A549 (cell line): ENCODE data around the gene NCBP3. TPM values are rescaled to one million over a fixed set of nuclear protein-coding genes. Genes with fewer than 3 reads are reported as not detected.
A peak's percentile ranks its signal among the peaks of the same experiment; 100 is the strongest.

Experiments
- ATAC-seq, 2 experiments: fragments of 200-7000 bp in 1 of 2; fragments of >200 bp in 1 of 2; cut with Nextera tagmentation in 1 of 2; cut with Tn5 transposase in 1 of 2; 3 replicates each; pipeline versions ENCODE4 v1.8.0 to v1.9.1; 2018 to 2020; ENCODE audit warnings: mild to moderate bottlenecking in 1 of 2, moderate library complexity in 1 of 2
- CTCF ChIA-PET: fragments of 300-600 bp; sonication (Branson Sonifier 250); formaldehyde crosslinking; extraction: SDS; loops from one replicate; lab custom pipeline; 2021; ENCODE audit warnings: antibody characterized with exemption, inconsistent platforms; lab: Yijun Ruan, JAX
- POLR2A ChIA-PET: fragments of 350-600 bp; formaldehyde crosslinking; extraction: SDS; loops from one replicate; lab custom pipeline; 2021; ENCODE audit warnings: antibody characterized with exemption, inconsistent platforms; lab: Yijun Ruan, JAX
- DNase-seq, 2 experiments: peaks; one replicate each; pipeline versions ENCODE4 v3.0.0 to v3.0.0-alpha.2; 2011 to 2016; ENCODE audit warnings: low read depth in 1 of 2, low spot score in 1 of 2
- FAIRE-seq: peaks from 2 replicates; lab custom pipeline; 2011; peaks lifted over from hg19 to GRCh38; lab: Jason Lieb, UNC
- H3K27ac ChIP-seq, 2 experiments: fragments of >200 bp; sonication (Bioruptor Twin); formaldehyde crosslinking; 3 replicates each; pipeline ENCODE4 v1.5.1; 2016 to 2017
- H3K4me1 ChIP-seq: fragments of >200 bp; sonication (Bioruptor Twin); formaldehyde crosslinking; 3 replicates; pipeline ENCODE4 v1.6.1; 2016
- H3K4me2 ChIP-seq: fragments of >200 bp; sonication (Bioruptor Twin); formaldehyde crosslinking; 3 replicates; pipeline ENCODE4 v1.6.1; 2016
- H3K4me3 ChIP-seq: fragments of >200 bp; sonication (Bioruptor Twin); formaldehyde crosslinking; 3 replicates; pipeline ENCODE4 v1.5.1; 2016
- H3K9me3 ChIP-seq: fragments of >200 bp; sonication (Bioruptor Twin); formaldehyde crosslinking; 3 replicates; pipeline ENCODE4 v1.6.1; 2016
- CBX2 ChIP-seq: fragments of 200-600 bp; sonication (generic); IDR thresholded peaks from 2 replicates; pipeline ENCODE4 v1.6.1; 2016; ENCODE audit warnings: low read depth, mild to moderate bottlenecking, borderline replicate concordance
- CHD2 ChIP-seq: fragments of 150-350 bp; IDR thresholded peaks from 2 replicates; pipeline ENCODE4 v1.6.1; 2014; ENCODE audit warnings: low read length; ENCODE audit not compliant: partially characterized antibody
- HOXB13 ChIP-seq: fragments of 250-450 bp; sonication (Bioruptor Pico); IDR thresholded peaks from 2 replicates; pipeline ENCODE4 v1.5.0; 2020; ENCODE audit warnings: low read depth, mild to moderate bottlenecking, moderate library complexity
- JUNB ChIP-seq: fragments of >200 bp; sonication (Bioruptor Twin); formaldehyde crosslinking; IDR thresholded peaks from 2 replicates; pipeline ENCODE4 v1.6.1; 2016
- MAFK ChIP-seq: fragments of 450-650 bp; IDR thresholded peaks from 2 replicates; pipeline ENCODE4 v1.6.1; 2014; ENCODE audit not compliant: partially characterized antibody
- MAZ ChIP-seq: fragments of 150-350 bp; IDR thresholded peaks from 2 replicates; pipeline ENCODE4 v1.6.1; 2014; ENCODE audit warnings: antibody characterized with exemption, low read depth, low read length, borderline replicate concordance
- NFE2L2 ChIP-seq: fragments of 150-350 bp; conservative IDR thresholded peaks from 2 replicates; pipeline ENCODE4 v1.6.1; 2014; ENCODE audit warnings: low read length
- RFX5 ChIP-seq: fragments of 450-650 bp; IDR thresholded peaks from 2 replicates; pipeline ENCODE4 v1.7.1; 2014; ENCODE audit warnings: antibody characterized with exemption, mild to moderate bottlenecking, moderate library complexity
- SMC3 ChIP-seq: fragments of >200 bp; sonication (Bioruptor Twin); formaldehyde crosslinking; IDR thresholded peaks from 3 replicates; pipeline ENCODE4 v1.6.1; 2018; ENCODE audit warnings: inconsistent platforms
- TFCP2L1 ChIP-seq: fragments of 250-450 bp; sonication (Bioruptor Pico); IDR thresholded peaks from 2 replicates; pipeline ENCODE4 v1.5.0; 2021; ENCODE audit warnings: mild to moderate bottlenecking
- ZC3H11A ChIP-seq: fragments of 450-650 bp; IDR thresholded peaks from 2 replicates; pipeline ENCODE4 v1.6.1; 2014; ENCODE audit warnings: antibody characterized with exemption, mild to moderate bottlenecking
- WGBS: methylation state at CpG from one replicate; pipeline ENCODE4 v1.1.6; 2017; ENCODE audit errors: missing lambda C conversion rate; 5-methylcytosine and 5-hydroxymethylcytosine counted together
- polyA plus RNA-seq, 4 experiments: library from polyadenylated mRNA; depleted of rRNA in 3 of 4; stranded (reverse); fragments of >200 nt; fragmentation: RNase III in 1 of 4; extraction: RNeasy Plus Mini Kit Qiagen cat#74134 plus additional on column Dnase treatment in 1 of 4; gene quantifications; 2 replicates in 3 of 4; 3 replicates in 1 of 4; pipeline ENCODE4 v1.2.3, GENCODE V29; 2011 to 2017
- TF ChIP-seq, protein P1 (sequence below): fragments of 250-450 bp; sonication (Bioruptor Pico); IDR thresholded peaks from 2 replicates; pipeline ENCODE4 v1.5.0; 2020; ENCODE audit warnings: low read depth, mild to moderate bottlenecking, moderate library complexity
- TF ChIP-seq, protein P2 (sequence below): IDR thresholded peaks from 2 replicates; pipeline ENCODE4 v1.6.1; 2012; ENCODE audit warnings: low read depth, borderline replicate concordance
- TF ChIP-seq, protein P3 (sequence below): IDR thresholded peaks from 2 replicates; pipeline ENCODE4 v1.6.1; 2012
- TF ChIP-seq, protein P4 (sequence below): IDR thresholded peaks from 2 replicates; pipeline ENCODE4 v1.6.1; 2012
- TF ChIP-seq, protein P5 (sequence below): fragments of 200-600 bp; sonication (generic); IDR thresholded peaks from 2 replicates; pipeline ENCODE4 v1.6.1; 2016; ENCODE audit warnings: antibody characterized with exemption, mild to moderate bottlenecking, moderate library complexity

Gene NCBP3
- polyA plus RNA-seq, 2 of the 4 experiments (the other 2 are of a cell fraction), result 32.7 to 36.6 TPM

DNA sequence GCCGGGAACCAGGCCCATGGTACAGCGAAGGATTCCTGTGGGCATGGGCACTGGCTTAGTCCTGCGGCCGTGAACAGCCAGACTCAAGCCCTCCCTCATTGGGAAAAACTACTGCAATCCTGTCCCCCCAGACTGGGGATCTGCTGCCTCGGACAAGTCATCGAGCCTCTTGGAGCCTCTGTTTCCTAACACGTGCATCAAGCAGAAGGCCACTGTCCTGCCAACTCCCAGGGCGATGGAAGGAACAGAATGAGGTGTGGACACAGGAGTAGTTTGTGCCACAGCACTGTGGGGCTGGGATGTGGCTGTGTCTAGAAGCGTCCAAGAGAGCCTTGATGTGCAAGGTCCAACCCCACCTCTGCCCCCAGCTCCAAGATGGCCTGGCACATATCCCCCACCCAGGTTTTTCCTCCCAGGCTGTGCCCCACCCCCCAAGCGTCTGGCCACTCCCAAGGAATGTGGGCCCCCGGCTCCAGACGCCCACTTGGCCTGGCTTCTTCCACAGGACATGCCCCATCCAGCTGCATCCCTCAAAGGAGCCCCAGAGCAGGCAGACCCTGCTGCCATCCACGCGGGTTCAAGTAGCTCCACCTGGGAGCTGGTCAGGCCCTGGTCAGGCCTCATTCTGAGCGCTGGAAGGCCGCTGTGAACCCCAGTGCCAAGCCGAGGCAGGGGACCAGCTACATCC is 43.4 kb upstream of the NCBP3 start:
- FAIRE-seq (no peak), ATAC-seq (no peak), DNase-seq (no peak)
- POLR2A ChIA-PET, result interaction anchor here (0.6 to 1.3 kb wide), 3 partner anchors 10 to 44 kb away, joined by 3 to 10 read pairs (median 3); partner anchors contain the start of gene NCBP3
- no peaks in the 10 kb centered on the region for H3K9me3 ChIP-seq
- CTCF ChIA-PET, result interaction anchor here (0.6 to 3.7 kb wide), 14 partner anchors 9 to 877 kb away, joined by 3 to 30 read pairs (median 4); partner anchors contain the start of gene NCBP3
- 84% methylated on average over 12 of the region's 17 CpGs for WGBS
- TF ChIP-seq, protein P1, sequence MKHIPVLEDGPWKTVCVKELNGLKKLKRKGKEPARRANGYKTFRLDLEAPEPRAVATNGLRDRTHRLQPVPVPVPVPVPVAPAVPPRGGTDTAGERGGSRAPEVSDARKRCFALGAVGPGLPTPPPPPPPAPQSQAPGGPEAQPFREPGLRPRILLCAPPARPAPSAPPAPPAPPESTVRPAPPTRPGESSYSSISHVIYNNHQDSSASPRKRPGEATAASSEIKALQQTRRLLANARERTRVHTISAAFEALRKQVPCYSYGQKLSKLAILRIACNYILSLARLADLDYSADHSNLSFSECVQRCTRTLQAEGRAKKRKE (CRISPR knock-in tag), result 0 out of 2 replicates have a peak, but pooled peaks have one; percentile 46
- TF ChIP-seq, protein P2, sequence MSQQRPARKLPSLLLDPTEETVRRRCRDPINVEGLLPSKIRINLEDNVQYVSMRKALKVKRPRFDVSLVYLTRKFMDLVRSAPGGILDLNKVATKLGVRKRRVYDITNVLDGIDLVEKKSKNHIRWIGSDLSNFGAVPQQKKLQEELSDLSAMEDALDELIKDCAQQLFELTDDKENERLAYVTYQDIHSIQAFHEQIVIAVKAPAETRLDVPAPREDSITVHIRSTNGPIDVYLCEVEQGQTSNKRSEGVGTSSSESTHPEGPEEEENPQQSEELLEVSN, result 0 out of 2 replicates have a peak, but pooled peaks have one; percentile 28
- no peak for TF ChIP-seq CHD2
- H3K4me1 ChIP-seq, result peaks cover 73% of the 10 kb centered on the region
- H3K4me2 ChIP-seq, result peak overlapping the region; percentile 94
- no peak overlapping the region for H3K4me3 ChIP-seq
- peak overlapping the region; percentile 87 to 89 for H3K27ac ChIP-seq

DNA sequence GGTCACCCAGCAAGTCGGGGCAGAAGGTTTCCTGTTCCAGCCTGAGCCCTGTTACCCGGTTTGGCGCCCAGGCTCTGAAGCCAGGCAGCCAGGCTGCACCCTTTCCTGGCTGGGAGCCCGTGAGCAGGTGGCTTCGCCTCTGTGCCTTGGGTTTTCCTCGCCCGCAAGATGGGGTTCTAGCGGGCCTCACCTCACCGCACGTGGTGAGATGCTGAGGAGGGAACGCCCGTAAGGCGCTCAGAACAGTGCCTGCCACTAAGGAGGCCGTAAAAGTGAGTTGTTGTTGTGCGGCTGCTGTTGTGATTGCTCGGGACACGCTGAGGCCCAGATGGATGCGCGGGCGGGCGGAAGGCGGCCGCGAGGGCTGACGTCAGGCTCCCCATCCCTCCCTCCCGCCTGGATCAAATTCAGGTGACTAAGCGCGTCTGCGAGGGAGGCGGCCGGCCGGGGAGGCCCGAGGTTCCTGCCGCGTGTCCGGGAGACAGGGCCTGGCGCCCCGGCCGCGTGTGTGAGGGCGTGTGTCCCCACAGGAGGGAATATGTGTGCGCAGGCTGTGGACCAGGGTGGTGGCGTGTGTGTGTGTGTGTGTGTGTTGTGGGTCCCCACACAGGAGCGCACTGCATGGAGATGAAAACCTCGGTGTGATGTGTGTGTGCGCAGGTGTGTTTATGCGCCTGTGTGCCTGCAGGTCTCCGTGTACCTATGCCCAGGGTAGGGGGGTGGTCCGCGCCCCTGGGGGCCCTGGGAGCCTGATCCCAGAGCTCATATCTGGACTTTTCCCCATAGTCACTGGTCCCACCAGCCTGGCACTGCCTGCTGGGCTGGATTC is 42.5 kb upstream of the NCBP3 start:
- CTCF ChIA-PET, result interaction anchor here (0.6 to 3.7 kb wide), 5 partner anchors 25 to 876 kb away, joined by 3 to 30 read pairs (median 9); partner anchors contain the start of gene NCBP3
- no peak for TF ChIP-seq MAFK
- no peak for TF ChIP-seq SMC3
- TF ChIP-seq TFCP2L1 (CRISPR knock-in tag), result 0 out of 2 replicates have a peak, but pooled peaks have one; percentile 34
- TF ChIP-seq, protein P3, sequence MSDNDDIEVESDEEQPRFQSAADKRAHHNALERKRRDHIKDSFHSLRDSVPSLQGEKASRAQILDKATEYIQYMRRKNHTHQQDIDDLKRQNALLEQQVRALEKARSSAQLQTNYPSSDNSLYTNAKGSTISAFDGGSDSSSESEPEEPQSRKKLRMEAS, result 0 out of 2 replicates have a peak, but pooled peaks have one; percentile 22
- TF ChIP-seq, all 56 proteins: peak for 2
- WGBS, result 87% methylated on average over 50 of the region's 50 CpGs
- Histone ChIP-seq H3K4me1 (peaks cover 67% of the 10 kb centered on the region), H3K4me2 (peak overlapping the region; percentile 94; the same call in 1 of the 3 replicates), H3K4me3 (no peak overlapping the region), H3K9me3 (no peaks in the 10 kb centered on the region), H3K27ac (peak overlapping the region; percentile 87 to 89)
- POLR2A ChIA-PET, result no interaction called here
- no peak for FAIRE-seq
- DNase-seq, result no peak
- ATAC-seq, result no peak

DNA sequence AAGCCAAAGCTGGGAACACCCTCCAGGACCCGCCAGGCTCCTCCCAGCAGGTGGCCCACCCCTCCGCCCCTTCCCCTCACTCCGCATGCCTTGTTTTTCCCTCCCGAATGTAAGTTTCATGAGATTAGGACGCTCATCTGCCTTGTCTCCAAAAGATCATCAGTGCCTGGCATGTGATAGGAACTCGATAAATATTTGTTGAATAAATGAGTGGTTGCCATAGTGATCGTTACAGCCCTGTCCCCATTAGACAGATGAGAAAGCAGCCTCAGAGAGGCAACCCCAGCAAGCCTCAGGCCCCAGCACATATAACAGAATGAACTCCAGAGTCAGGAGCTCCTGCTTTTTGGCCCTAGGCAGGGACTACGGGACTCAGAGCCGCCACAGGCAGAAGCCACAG is 41.8 kb upstream of the NCBP3 start:
- H3K4me3 ChIP-seq, result no peak overlapping the region
- DNase-seq, result no peak
- ATAC-seq, result no peak
- TF ChIP-seq NFE2L2 (no peak), RFX5 (no peak), HOXB13 (no peak), ZC3H11A (no peak), JUNB (no peak), CBX2 (no peak), MAZ (no peak)
- TF ChIP-seq, protein P4, sequence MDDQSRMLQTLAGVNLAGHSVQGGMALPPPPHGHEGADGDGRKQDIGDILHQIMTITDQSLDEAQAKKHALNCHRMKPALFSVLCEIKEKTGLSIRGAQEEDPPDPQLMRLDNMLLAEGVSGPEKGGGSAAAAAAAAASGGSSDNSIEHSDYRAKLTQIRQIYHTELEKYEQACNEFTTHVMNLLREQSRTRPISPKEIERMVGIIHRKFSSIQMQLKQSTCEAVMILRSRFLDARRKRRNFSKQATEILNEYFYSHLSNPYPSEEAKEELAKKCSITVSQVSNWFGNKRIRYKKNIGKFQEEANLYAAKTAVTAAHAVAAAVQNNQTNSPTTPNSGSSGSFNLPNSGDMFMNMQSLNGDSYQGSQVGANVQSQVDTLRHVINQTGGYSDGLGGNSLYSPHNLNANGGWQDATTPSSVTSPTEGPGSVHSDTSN, result no peak
- TF ChIP-seq, protein P5, sequence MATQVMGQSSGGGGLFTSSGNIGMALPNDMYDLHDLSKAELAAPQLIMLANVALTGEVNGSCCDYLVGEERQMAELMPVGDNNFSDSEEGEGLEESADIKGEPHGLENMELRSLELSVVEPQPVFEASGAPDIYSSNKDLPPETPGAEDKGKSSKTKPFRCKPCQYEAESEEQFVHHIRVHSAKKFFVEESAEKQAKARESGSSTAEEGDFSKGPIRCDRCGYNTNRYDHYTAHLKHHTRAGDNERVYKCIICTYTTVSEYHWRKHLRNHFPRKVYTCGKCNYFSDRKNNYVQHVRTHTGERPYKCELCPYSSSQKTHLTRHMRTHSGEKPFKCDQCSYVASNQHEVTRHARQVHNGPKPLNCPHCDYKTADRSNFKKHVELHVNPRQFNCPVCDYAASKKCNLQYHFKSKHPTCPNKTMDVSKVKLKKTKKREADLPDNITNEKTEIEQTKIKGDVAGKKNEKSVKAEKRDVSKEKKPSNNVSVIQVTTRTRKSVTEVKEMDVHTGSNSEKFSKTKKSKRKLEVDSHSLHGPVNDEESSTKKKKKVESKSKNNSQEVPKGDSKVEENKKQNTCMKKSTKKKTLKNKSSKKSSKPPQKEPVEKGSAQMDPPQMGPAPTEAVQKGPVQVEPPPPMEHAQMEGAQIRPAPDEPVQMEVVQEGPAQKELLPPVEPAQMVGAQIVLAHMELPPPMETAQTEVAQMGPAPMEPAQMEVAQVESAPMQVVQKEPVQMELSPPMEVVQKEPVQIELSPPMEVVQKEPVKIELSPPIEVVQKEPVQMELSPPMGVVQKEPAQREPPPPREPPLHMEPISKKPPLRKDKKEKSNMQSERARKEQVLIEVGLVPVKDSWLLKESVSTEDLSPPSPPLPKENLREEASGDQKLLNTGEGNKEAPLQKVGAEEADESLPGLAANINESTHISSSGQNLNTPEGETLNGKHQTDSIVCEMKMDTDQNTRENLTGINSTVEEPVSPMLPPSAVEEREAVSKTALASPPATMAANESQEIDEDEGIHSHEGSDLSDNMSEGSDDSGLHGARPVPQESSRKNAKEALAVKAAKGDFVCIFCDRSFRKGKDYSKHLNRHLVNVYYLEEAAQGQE, result no peak
- TF ChIP-seq, all 56 proteins: peak for 0
- 80% methylated on average over 9 of the region's 9 CpGs for WGBS
- FAIRE-seq, result no peak
- Histone ChIP-seq H3K27ac (peak overlapping the region; percentile 87 to 89; a peak in 4 of 6 replicates), H3K9me3 (no peaks in the 10 kb centered on the region), H3K4me1 (peaks cover 64% of the 10 kb centered on the region), H3K4me2 (no peak overlapping the region)
- POLR2A ChIA-PET, result no interaction called here
- CTCF ChIA-PET, result interaction anchor here (1.0 to 3.7 kb wide), 3 partner anchors 24 to 323 kb away, joined by 3 to 29 read pairs (median 5); no protein-coding TSS in a partner anchor
